GM19467 (cell line): ENCODE results near the gene MT1E.
A peak's percentile ranks its signal among the peaks of the same experiment; 100 is the strongest.
"Not testable (repeated sequence)": the region's sequence is repeated elsewhere in the genome, so short reads cannot be mapped to it uniquely, and the experiment has no call there.

Experiments
- ATAC-seq: cut with Tn5 transposase; IDR thresholded peaks from one replicate; pipeline ENCODE4 v1.9.1; 2021; ENCODE audit warnings: mild to moderate bottlenecking, moderate library complexity; ENCODE audit not compliant: unreplicated experiment

The MT1E gene

DNA sequence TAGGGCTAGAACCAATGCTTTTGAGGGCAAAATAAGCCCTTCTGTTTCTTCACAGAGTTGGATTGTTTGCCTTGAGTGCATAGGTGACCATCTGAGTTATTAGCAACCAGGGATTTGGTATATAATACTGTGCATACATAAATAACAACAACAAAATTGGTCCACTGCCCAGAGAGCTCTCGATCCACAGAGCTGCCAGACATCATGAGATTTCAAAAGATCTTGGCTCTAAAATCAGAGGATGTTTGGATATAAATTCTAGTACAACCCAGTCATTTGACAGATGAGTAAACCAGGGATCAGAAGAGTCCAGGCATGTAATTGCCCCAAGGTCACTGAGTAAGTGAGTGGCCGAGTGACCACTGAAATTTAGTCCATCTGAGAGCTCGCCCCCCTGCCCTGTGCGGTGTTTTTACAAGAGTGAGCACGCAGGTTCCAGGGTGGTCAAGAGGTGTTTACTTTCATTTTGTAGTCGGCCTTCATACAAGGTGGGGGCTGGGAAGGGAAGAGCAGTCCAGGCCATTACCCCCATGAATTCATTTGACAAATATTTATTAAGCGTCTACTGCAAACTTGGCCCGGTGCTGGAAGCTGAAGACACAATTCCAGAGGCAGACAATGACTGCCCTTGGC lies 19.0 kb upstream of the MT1E start:
- ATAC-seq, result no peak

DNA sequence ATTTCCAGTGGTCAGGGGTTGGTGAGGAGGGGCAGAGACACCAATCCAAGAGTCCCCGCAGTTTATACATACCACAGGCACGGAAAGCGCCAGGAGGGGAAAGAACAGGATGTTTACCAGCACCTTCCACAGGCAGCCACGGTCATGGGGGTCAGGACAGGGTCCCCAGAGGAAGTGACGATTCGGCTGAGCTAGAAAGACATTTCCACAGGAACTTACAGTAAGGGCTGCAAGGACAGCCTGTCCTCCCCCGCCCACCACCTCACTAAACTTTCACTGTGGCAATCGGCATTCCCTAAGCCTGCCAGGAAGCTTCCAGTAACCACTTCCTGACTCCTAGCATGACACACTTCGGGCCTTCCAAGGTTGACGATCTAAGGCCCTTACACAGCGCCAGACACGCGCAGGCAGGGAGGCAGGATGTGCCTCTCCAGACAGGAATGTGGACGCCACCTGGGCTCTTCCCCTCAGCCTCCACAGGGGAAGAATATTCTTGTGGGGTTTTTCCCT lies 18.4 kb upstream of the MT1E start:
- ATAC-seq, result no peak

DNA sequence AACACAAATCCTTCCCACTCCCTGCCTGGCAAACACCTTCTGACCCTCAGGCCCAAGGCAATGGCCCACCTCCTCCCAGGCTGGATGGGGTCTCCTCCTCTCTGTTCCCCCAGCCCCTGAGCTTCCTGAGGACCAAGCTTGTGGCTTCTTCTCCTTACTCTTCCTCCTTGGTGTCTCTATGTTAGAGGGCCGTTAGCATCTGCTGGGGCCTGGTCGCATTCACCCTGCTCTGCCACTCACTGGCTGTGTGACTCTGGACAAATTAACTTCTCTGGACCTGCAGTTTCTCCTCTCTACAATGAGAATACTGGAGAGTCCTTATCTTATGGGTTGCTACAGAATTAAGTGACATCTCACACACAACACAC lies 17.9 kb upstream of the MT1E start:
- no peak for ATAC-seq

GRCh38 chr16:56608043-56608875 lies 17.3 kb upstream of the MT1E start, which contains the start of gene MT2A:
Gene MT2A (plus strand): TSS chr16:56608584. CDS start chr16:56608656, 72 bp downstream.
- ATAC-seq, result peak; percentile 80

GRCh38 chr16:56608876-56609462 lies 16.6 kb upstream of the MT1E start:
- ATAC-seq, result no peak

GRCh38 chr16:56609463-56609921 lies 16.1 kb upstream of the MT1E start:
- no peak for ATAC-seq

DNA sequence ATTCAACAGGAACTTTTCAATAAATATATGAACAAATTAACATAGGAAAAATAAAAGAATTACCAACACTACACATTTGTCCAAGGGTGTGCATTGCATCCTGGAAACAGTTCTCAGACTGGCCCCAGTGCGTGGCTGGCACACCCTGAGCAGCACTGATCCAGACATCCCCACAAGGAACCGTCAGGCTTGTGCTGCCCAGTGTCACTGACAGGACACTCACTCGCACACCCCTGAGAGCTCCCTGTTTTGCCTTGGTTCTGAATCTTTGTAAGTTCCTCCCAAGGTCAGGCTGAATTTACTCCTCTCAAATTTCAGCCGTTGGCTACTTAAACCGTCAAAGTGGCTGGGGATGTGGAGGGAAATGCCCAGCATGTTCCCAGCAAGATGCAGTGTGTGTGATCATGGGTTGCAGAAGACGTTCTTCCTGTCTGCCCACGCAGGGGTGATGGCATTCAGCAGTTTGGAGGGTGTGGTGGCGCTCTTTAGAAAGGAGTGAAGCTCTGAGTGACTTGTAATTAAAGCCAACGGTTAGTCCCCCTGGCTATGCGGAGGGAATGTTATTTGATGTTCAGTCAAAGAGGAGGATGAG lies 15.5 kb upstream of the MT1E start:
- ATAC-seq, result no peak

DNA sequence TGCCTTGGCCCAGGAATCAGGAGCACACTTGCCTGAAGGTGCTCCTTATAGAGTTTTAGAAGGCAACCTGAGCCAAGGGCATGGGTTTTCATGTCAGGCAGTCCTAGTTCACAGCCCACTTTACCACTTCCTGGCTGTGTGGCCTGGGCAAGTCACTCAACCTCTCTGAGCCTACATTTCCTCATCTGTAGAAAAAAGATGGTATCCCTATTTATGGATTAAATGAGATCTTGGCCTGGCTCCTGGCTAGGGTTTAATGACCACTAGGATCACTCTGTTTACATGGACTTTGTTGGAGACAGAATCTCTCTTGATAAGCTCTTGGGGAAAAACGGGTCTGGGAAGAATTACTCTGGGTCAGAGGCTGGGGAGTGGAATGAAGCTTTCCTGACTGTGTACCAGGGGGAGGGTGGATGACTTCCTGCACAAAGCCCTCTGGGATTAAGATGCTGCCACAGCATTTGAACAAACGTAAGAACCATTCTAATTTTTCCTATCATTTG lies 14.9 kb upstream of the MT1E start:
- no peak for ATAC-seq

- no peak for ATAC-seq
These were observed 14.2 kb upstream of the MT1E start for GRCh38 chr16:56611281-56611833.

DNA sequence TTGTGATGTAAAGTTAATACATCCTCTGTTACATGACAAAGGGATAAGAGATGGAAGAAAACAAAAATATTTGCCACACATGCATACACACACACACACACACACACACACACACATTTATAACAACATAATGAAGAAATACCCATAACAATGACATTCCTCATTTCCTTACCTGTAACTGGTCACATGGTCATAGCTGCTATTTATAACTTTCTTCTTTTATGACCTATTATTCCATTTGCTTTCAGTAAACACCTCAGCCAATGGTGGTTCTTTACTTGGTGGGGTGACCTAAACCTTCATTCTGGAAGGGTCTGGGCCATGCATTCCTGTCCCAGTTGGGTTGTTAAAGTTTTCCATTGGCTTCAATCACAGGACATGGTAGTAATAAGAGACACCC lies 11.9 kb upstream of the MT1E start:
- no peak for ATAC-seq

DNA sequence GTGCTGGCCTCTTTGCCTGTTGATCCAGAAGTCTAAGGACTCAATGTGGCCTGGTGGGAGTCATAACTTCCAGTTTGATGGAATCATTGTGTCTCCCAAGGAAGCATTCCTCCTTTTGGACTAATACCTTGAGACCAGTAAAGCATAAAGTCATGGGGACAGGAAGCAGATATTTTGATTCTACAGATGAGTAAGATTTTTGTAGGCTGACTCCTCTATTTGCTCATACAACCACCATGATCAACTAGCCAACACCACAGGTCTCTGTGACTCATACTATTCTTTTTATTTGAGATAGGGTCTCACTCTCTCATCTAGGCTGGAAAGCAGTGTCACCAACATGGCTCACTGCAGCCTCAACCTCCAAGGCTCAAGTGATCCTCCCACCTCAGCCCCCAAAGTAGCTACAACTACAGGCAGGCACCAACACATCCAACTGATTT lies 11.0 kb upstream of the MT1E start:
- ATAC-seq, result no peak

DNA sequence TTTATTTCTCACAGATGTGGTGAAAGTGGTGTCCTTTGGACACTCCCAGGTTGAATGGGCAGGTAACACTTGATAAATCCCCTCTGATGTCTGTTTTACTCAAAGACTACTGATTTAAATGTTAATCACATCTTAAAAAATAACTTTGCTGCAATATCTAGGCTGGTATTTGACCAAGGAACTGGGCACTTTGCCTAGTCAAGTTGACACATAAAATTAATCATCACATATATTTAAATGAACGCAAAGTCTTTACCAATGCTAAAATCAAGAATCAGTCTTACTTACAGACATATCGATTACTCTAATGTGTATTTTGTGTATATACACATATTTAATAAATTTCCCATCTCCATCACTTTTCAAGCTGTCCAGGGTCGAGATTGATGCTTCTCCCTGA lies 10.2 kb upstream of the MT1E start:
- ATAC-seq, result no peak

DNA sequence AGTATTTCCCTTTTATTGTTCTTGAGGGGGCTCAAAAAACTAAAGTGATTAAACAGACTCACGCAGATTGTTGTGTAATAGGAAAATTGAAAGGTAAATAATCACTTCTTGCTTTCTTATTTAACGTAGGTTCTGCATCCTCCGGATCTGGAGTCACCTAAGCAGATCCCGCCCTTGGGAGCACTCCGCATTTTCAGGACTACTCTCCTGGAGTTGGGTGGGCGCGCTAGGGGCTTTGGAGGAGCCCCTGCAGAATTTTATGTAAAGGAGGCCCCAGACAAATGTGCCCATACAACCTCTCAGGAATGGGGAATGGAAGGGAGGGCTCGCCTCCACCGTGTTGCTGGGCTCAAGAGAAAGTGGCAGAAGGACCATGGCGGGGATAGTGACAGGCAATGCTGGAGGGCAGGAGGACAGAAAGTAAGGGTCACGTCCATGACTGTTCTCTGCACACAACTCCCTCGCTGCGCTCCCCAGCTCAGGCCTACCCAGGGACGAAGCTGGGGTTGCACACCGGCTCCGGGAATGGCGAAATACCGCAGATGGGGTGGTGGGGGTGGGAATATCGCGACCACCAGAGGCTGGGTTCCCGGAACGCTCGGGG lies 8.9 kb upstream of the MT1E start:
- no peak for ATAC-seq

DNA sequence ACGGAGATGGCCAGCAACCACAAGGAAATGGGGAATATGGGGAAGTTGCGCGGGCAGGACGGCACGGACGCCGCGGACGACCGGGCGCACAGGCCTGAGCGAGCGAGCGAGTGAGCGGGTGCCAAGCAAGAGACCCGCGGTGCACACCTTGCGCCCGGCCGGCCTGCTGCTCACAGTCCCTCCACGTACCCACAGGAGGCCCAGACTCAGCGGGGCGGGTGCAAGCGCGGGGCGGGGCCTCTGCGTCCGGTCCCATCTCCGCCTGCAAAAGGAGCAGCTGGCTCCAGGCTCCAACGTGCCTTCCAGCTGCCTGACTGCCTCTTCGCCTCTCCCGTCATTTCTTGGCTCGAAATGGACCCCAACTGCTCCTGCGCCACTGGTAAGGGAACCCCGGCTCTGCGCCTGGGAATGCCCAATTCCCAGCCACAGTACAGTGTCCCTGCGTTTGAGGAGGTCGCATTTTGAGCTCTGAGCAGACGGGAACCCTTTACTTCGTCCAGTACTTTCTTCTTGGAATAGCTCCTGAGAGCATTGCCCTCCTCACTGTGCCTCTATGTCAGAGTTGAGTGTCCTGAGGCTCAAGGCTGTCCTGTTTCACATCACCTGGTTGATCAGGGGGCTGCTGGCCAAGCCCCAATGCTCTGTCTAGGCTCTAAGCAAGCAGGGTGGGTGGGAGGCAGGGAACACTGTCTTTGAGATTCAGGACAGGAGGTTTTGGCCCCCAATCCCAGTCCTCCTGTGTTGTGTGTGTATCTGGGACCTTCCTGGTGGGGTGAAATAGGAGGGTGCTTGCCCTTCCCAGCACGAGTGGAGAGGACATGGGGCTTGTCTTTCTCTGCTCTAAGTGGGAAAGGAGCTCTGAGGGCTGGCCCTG lies 8.1 kb upstream of the MT1E start:
- no peak for ATAC-seq

GRCh38 chr16:56618138-56618537 lies 7.4 kb upstream of the MT1E start:
- no peak for ATAC-seq

GRCh38 chr16:56620339-56620897 lies 5.2 kb upstream of the MT1E start:
- ATAC-seq, result no peak

DNA sequence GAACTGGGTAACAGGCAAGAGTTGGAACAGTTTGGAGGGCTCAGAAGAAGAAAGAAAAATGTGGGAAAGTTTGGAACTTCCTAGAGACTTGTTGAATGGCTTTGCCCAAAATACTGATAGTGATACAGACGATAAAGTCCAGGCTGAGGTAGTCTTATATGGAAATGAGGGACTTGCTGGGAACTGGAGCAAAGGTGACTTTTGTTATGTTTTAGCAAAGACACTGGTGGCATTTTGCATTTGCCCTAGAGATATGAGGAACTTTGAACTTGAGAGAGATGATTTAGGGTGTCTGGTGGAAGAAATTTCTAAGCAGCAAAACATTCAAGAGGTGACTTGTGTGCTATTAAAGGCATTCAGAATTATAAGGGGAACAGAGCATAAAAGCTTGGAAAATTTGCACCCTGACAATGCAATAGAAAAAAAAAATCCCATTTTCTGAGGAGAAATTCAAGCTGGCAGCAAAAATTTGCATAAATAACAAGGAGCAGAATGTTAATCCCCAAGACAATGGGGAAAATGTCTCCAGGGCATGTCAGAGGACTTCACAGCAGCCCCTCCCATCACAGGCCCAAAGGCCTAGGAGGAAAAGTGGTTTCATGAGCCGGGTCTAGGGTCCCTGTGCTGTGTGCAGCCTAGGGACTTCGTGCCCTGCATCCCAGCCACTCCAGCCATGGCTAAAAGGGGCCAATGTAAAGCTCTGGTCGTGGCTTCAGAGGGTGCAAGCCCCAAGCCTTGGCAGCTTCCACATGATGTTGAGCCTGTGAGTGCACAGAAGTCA lies 3.7 kb upstream of the MT1E start:
- not testable (repeated sequence) for ATAC-seq

GRCh38 chr16:56623184-56623583 lies 2.4 kb upstream of the MT1E start:
- not testable (repeated sequence) for ATAC-seq
